IPS-18c (cell line): Measurements from ENCODE around the gene FNDC3A.
"Not testable (repeated sequence)": the region's sequence is repeated elsewhere in the genome, so short reads cannot be mapped to it uniquely, and the experiment has no call there.

Source experiments
- H3K4me3 ChIP-seq: 2 replicates; pipeline ENCODE4 v1.7.0; 2013; ENCODE audit warnings: low read depth, mild to moderate bottlenecking, low read length, moderate library complexity; ENCODE audit not compliant: insufficient read depth
- H3K9me3 ChIP-seq: one replicate; pipeline ENCODE4 v1.6.1; 2013; ENCODE audit warnings: mild to moderate bottlenecking, low read length, moderate library complexity; ENCODE audit not compliant: control insufficient read depth, insufficient read depth

Gene FNDC3A

DNA sequence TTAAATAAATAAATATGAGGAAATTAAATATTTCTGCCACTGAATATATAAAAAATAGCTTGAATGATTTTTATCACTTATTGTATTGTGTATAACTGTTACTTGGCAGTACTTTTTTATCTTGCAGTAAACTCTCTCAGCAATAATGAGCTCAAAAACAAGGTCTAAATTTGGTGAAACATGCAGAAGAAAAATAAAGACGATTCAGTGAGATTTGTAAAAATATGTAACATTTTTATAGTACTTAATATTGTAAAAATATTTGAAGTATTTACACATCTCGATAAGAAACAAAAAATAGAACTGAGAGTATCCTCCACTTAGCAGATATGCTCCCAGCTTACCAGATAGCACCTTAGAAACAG lies 123.8 kb downstream of the FNDC3A start:
- Histone ChIP-seq H3K9me3 (no peaks in the 10 kb centered on the region), H3K4me3 (no peak overlapping the region)

DNA sequence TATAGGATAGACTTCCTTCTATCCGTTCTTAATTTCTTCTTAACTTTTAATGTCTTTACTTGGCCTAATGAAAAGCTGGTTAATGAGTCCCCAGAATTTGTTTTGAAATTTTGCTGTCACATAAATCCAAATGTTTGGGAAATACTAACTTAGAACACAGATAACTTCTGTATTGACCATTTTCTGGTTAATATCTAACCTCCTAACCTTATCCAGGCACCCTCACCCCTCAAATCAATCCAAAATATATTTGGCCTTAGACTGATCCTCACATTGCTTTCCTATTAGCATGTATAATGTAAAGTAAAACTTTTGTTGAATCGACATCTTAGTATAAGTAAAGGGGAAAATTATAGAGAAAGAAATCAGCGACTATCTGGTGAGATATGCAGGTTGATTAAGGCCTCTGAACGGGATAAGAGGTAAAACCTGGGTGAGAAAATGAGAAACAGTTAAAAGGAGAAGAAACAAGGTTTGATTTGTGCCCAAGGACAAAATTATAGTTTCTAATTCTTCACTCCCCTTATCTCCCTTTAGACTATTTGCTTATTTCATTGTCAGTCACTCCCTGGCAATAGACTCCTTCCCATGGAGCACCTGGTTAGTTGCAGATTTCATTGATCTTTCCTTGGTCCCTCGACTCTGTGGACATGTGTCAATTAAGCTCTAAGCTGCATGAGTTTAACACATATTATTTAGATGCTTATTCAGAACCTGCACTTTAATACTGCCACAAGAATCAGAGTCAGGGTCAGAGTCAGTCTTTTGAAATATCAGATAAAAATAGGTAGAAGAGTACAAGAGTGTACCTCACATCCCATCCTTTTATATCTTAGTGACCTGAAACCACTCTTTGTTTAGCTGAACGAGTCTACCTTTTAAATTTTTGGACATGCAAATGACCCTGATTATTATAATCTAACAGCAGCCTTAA lies 125.2 kb downstream of the FNDC3A start:
- no peak overlapping the region for H3K4me3 ChIP-seq
- H3K9me3 ChIP-seq = no peaks in the 10 kb centered on the region

DNA sequence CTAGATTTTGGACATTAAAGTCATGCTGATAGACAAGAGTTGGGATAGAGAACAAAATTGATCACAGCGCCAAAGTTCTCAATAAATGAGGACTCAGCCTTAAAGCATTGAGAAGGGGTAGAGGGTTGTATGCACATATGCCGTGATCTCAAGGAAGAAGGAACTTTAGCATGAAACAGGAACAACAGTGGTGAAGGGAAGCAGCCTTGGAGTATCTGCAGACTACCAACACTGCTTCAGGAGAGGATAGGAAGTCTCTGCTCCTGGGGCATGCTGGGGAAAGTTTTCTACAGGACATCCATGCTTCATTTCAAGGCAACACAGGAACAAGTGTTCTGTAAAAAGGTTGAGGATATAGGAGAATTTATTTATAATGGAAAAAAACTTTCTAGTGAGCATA lies 132.5 kb downstream of the FNDC3A start:
- H3K4me3 ChIP-seq = no peak overlapping the region
- H3K9me3 ChIP-seq = no peaks in the 10 kb centered on the region

DNA sequence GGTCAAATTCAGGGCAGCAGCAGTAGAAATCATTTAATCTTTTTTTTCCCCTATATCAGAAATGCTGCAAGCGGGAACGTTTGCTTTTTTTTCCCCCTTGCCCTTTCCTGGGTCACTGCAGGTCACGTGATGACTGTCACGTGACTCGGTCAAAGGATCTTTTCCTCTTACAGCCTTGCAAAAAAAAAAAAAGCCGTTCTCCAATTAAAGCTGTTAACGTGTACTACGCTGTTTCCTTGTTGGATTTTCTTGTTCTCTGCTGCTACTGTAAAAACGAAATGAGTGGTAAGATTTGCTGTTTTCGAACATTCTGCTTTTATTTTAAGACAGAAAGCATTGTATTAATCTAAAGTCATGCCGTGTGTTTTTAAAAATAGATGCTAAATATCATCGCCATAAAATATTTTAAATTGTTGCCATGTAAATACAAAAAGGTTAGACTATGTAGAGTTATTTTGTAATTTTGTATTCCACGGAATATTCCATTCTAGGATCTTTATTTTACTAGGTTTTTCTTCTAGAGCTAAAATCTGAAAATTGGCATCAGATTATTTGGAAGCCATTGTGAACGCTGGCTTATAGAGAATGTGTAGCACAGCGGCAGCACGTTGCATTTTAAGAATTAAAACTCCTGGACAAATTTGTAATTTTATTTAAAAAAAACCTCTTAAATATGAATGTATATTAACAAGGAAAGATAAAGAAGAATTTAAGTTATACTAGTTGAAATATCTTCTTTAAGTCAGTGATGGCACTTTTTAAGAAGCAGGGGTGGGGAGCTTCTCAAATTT lies 134.6 kb downstream of the FNDC3A start:
- Histone ChIP-seq H3K9me3 (no peaks in the 10 kb centered on the region), H3K4me3 (peak overlapping the region; percentile 42)

DNA sequence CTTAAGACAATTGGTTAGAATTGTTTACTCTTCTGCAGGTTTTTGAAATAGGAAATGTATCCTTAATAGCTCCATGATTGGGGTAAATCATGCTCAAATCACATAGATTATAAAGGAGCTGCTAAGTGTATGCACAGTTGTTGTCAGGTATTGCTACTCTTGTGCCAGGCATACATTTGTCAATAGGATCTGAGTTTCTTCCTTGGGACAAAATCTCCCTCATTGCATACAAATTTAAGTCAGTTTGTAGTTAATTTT lies 135.1 kb downstream of the FNDC3A start:
- Histone ChIP-seq H3K4me3 (peak overlapping the region; percentile 42), H3K9me3 (no peaks in the 10 kb centered on the region)

DNA sequence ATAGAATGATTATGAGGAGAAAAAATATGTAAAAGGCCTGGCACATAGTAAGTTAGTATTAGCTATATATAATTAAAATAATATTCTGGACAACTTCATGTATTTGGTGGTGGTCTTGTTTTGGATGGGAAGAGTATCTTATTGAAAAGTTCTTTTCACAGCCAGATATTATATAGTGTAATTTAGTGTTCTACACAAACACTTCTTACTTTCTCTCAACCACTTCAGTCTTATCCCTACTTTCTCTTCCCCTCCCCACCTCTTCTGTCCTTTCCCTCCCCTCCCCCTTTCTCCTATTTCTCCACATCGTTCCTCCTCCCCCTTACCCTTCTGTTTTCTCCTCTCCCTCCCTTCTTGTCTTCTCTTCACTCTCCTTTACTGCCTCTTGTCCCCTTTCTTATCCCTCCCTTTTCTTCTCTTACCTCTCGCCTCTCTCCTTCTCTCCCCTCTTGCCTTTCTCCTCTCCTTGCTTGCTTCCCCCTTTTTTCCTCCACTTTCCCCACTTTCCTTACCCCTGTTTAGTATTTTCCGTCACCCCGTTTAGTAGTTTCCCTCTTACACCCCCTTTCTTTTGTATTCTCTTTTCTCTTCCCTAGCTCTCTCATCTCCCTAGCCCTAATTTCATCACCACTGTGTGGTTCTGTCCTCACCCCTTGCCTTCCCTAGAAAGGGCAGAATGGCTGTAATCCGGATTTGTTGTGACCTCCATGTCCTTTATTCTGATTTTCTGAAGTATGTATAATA lies 137.2 kb downstream of the FNDC3A start:
- no peaks in the 10 kb centered on the region for H3K9me3 ChIP-seq
- peak overlapping the region; percentile 40 for H3K4me3 ChIP-seq

DNA sequence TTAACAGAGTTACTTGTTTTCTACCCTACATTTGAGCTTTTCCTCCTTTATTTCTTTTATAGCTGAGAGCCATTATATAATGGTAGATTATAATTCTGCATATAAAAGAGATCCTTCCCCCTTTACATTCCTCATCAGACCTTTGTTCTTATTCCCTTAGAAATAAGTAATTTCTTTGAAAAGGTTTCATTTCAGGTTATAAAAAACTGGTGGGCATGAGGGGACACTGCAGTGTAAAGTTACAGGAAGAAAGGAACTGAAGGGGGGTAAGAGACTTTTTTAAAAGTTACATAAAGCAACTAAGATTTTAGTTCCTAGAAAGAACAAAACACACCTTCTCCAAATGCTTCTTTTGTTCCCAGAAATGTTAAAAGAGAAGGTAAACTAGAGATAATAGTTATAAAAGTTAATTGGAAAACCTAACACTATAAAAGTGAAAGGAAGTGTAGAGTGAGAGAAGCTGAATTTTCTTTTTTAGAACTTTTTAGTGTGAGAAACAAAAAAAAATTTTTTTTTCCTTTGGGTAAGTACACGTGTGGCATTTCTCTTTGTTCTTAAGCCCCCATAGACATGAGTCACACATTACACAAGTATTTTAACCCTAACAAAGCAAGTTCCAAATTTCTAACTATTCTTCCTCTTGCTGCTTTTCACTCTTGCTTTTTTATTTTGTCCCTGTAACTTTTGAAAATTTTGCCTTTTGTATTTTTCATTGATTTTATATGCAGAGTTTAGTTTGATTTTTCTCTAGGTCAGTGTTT lies 138.0 kb downstream of the FNDC3A start:
- Histone ChIP-seq H3K9me3 (peaks cover 2% of the 10 kb centered on the region), H3K4me3 (peak overlapping the region; percentile 40; the same call in 1 of the 2 replicates)

DNA sequence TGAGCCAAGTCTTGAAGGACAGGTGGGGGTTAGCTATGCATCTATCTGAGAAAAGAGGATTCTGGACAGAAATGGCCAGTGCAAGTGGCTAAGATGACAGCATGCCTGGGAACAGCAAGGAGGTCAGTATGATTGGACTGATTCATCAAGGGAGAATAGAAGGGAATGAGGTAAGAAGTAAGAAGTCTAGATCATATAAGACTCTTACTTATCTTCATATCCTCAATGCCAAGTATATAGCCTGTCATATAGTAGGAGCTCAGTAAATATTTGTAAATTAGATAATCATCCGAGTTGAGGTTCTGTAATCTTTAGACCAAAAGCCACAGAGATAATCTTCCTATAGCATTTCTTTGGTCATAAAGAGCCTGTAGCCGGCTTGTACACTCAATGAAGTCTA lies 141.2 kb downstream of the FNDC3A start:
- Histone ChIP-seq H3K4me3 (no peak overlapping the region), H3K9me3 (peaks cover 2% of the 10 kb centered on the region)

DNA sequence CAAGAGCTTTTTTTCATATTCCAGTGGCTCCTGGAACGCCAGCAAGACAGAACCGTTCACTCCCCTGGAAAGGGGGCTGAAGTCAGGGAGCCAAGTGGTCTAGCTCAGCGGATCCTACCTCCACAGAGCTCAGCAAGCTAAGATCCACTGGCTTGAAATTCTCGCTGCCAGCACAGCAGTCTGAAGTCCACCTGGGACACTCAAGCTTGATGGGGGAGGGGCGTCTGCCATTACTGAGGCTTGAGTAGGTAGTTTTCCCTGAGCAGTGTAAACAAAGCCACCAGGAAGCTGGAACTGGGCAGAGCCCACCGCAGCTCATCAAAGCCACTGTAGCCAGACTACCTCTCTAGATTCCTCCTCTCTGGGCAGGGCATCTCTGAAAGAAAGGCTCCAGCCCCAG lies 142.7 kb downstream of the FNDC3A start:
- not testable (repeated sequence) for H3K4me3 ChIP-seq, H3K9me3 ChIP-seq

DNA sequence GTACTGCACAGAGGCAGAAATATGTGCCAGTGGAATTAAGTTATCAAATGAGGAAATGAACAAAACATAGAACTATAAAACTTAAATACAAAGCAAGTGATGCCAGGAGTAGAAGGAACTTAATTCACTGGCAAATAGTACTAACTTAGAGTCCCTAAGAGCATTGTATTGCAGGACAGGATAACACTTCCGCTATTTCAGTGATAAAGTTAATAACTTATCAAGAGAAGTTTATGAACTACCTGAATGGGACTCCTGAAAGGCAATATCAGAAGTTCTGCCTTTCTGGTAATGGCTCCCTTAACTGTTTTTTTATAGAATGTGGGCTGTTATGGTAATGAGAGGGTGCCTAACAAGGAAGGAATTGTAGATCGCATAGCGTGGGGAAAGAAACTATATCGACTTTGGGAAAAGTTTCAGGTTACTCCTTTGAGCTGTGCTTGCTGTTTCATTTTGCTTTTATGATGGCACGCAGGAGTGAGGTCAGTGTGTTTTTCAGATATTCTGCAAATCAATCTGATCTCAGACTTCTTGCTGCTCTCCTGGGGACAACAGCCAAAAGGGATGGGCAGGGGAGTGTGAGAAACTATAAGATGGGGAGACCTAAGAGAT lies 149.1 kb downstream of the FNDC3A start:
- no peaks in the 10 kb centered on the region for H3K9me3 ChIP-seq
- H3K4me3 ChIP-seq = no peak overlapping the region

DNA sequence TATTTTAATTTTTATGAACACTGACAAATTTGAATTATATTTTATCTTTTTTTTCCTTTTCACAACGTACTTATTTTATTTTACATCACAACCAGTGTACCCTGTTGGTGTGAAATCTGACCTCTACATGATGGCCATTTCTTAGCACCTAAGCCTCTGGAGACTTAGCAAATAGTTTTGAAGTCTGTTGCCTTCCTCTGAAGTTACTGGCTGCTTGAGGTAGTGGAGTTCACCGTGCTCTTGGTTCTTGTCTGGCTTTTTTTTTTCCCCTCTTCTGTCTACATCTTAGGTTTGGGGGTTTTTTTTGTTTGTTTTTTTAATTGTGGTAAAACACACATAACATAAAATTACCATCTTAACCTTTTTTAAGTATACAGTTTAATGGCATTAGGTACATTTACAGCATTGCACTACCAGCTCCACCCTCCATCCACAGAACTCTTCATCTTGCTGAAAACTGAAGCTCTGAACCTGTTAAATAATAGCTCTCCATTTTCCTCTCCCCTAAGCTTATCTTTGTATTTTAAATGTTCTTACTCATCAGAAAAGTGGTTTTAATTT lies 150.3 kb downstream of the FNDC3A start:
- Histone ChIP-seq H3K4me3 (no peak overlapping the region), H3K9me3 (no peaks in the 10 kb centered on the region)

DNA sequence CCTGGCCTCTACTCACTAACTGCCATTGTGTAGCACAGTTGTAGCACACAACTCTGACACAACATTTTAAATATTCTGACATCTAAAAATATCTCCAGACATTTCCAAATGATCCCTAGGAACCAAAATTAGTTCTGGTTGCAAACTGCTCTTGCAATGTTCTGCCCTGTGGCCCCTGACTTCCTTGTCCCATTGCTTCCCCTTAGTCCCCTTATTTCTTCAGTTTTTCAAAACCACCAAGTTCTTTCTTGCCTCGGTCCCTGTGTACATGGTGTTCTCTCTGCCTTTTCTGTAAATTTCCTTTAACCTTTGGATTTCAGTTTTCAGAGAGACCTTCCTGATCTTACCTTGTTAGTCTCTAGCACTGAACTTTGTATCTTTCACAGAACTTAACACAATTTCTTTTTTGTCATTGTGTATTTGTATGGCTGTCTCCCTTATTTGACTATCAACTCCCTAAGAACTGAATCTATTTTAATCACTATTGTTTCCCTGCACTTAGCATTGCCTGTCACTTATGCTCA lies 156.8 kb downstream of the FNDC3A start:
- H3K9me3 ChIP-seq = no peaks in the 10 kb centered on the region
- no peak overlapping the region for H3K4me3 ChIP-seq

DNA sequence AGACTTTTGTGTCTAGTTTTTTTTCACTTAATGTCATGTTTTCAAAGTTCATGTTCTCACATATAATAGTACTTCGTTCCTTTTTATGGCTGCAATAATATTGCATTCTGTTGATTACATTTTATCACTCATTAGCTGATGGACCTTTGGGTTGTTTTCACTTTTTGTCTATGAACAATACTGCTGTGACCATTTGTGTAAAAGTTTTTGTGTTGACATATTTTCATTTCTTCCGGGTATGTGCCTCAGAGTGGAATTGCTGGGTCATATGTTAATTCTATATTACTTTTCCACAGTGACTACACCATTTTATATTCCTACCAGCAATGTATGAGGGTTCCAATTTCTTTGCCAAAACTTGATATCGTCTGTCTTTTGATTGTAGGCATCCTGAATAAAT lies 158.6 kb downstream of the FNDC3A start:
- no peaks in the 10 kb centered on the region for H3K9me3 ChIP-seq
- no peak overlapping the region for H3K4me3 ChIP-seq

DNA sequence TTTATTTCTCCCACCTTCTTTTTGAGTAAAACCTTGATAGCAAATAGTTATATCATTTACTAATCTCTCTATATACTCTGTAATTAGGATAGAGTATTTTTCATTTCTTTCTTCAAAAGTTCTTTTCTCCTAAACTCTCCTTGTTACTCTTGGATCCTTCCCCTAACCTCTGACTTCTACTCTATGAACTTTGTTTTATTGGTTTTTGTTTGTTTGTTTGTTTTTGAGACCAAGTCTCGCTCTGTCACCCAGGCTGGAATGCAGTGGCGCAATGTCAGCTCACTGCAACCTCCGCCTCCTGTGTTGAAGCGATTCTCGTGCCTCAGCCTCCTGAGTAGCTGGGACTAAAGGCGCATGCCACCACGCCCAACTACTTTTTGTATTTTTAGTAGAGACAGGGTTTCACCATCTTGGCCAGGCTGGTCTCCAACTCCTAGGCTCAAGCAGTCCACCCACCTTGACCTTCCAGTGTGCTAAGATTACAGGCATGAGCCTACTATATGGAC lies 161.5 kb downstream of the FNDC3A start:
- not testable (repeated sequence) for H3K9me3 ChIP-seq

DNA sequence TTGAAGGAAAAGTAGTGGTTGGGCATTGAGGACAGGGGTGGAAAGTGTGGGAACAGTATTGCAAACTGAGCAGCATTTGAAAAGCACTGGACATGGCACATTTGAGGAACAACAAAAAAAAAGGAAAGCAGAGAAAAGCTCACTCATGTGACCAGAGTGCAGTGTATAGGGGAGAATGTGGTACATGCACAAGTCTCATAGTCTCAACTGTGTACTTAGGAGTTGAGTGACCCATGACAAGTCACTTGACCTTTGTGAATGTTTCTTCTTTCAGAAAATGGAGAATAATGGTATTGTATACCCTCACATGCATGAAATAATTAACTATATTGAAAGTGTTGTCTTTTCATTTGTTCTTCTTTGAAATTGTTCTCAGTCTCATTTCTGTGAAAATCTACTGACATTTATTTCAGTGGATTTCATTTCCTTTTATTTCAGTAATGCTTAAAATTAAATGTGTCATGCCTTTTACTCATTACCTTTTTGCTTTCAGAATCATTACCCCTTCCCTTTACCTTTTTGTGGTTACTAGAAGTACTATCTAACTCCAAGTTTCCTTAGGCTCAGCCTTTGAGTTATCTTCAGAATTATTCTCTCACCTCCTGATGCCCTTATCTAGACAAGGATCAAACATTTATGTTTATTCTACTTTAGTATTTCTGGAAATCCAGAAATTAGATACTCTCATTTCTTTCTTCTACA lies 165.3 kb downstream of the FNDC3A start:
- H3K9me3 ChIP-seq = no peaks in the 10 kb centered on the region
- H3K4me3 ChIP-seq = no peak overlapping the region

More for the DNA sequence above, 161.5 kb downstream of the FNDC3A start:
- not testable (repeated sequence) for H3K4me3 ChIP-seq

DNA sequence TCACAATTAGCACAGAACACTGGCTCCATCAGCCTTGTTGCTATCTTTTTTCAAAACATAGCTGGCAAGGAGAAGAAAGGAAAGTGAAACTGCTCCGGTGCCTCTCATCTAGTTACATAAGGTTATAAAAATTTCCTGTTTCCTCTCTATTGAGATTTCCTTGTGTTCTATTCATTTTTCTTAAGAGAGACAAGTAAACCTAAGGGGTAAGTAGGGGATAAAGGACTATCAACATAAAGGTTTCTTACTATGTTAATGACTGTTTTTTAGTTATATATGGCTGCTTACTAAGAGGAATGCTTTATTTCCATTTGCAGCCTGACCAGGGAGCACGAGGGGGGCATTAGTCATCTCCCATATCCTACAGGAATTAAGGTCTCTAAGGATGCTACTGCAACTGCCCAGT lies 171.2 kb downstream of the FNDC3A start:
- no peak overlapping the region for H3K4me3 ChIP-seq

More for the DNA sequence above, 171.2 kb downstream of the FNDC3A start:
- no peaks in the 10 kb centered on the region for H3K9me3 ChIP-seq
